HEK293 (cell line): Measurements from ENCODE around the gene AMT.

Source experiments
- GLI2 ChIP-seq: fragments of 450-650 bp; formaldehyde crosslinking; IDR thresholded peaks from 2 replicates; pipeline ENCODE4; 2017; ENCODE audit warnings: missing biosample characterization, missing genetic modification characterization, low read depth, borderline replicate concordance
- HOXD13 ChIP-seq: sonication (generic); formaldehyde crosslinking; IDR thresholded peaks from 2 replicates; pipeline ENCODE4 v1.8.0; 2022; ENCODE audit warnings: missing genetic modification reagents, borderline replicate concordance
- KLF1 ChIP-seq: fragments of 450-650 bp; formaldehyde crosslinking; IDR thresholded peaks from 2 replicates; pipeline ENCODE4 v1.5.1; 2016; ENCODE audit warnings: missing biosample characterization, missing genetic modification characterization
- RBAK ChIP-seq: fragments of 450-650 bp; formaldehyde crosslinking; IDR thresholded peaks from 2 replicates; pipeline ENCODE4 v1.5.1; 2016; ENCODE audit warnings: missing biosample characterization, missing genetic modification characterization
- SCRT2 ChIP-seq: fragments of 450-650 bp; formaldehyde crosslinking; IDR thresholded peaks from 2 replicates; pipeline ENCODE4 v1.5.1; 2016; ENCODE audit warnings: missing biosample characterization, missing genetic modification characterization
- SP7 ChIP-seq: fragments of 450-650 bp; formaldehyde crosslinking; IDR thresholded peaks from 2 replicates; pipeline ENCODE4 v1.5.1; 2016; ENCODE audit warnings: missing biosample characterization, missing genetic modification characterization
- ZBTB17 ChIP-seq: fragments of 450-650 bp; formaldehyde crosslinking; IDR thresholded peaks from 2 replicates; pipeline ENCODE4 v1.5.1; 2016; ENCODE audit warnings: missing biosample characterization, missing genetic modification characterization
- ZFHX2 ChIP-seq: fragments of 450-650 bp; formaldehyde crosslinking; conservative IDR thresholded peaks from 2 replicates; pipeline ENCODE4 v1.5.1; 2016; ENCODE audit warnings: missing biosample characterization, missing genetic modification characterization
- ZNF132 ChIP-seq: fragments of 450-650 bp; formaldehyde crosslinking; IDR thresholded peaks from 2 replicates; pipeline ENCODE4 v1.5.1; 2017; ENCODE audit warnings: missing biosample characterization, missing genetic modification characterization, borderline replicate concordance
- ZNF174 ChIP-seq: fragments of 450-650 bp; formaldehyde crosslinking; IDR thresholded peaks from 2 replicates; pipeline ENCODE4 v1.5.0; 2017; ENCODE audit warnings: missing biosample characterization, mild to moderate bottlenecking, missing genetic modification characterization
- ZNF175 ChIP-seq: fragments of 450-650 bp; formaldehyde crosslinking; IDR thresholded peaks from 2 replicates; pipeline ENCODE4 v1.5.1; 2016; ENCODE audit warnings: missing biosample characterization, missing genetic modification characterization
- ZNF2 ChIP-seq: fragments of 450-650 bp; formaldehyde crosslinking; IDR thresholded peaks from 2 replicates; pipeline ENCODE4 v1.5.1; 2016; ENCODE audit warnings: missing biosample characterization, missing genetic modification characterization
- ZNF211 ChIP-seq: fragments of 450-650 bp; formaldehyde crosslinking; IDR thresholded peaks from 2 replicates; pipeline ENCODE4 v1.5.1; 2016; ENCODE audit warnings: low read depth, missing biosample characterization, missing genetic modification characterization
- ZNF302 ChIP-seq: fragments of 450-650 bp; formaldehyde crosslinking; IDR thresholded peaks from 2 replicates; pipeline ENCODE4 v1.5.1; 2016; ENCODE audit warnings: missing biosample characterization, missing genetic modification characterization, low read depth
- ZNF473 ChIP-seq: fragments of 450-650 bp; formaldehyde crosslinking; IDR thresholded peaks from 2 replicates; pipeline ENCODE4 v1.5.1; 2017; ENCODE audit warnings: missing biosample characterization, missing genetic modification characterization
- ZNF544 ChIP-seq: fragments of 450-650 bp; formaldehyde crosslinking; IDR thresholded peaks from 2 replicates; pipeline ENCODE4 v1.5.0; 2017; ENCODE audit warnings: missing biosample characterization, missing genetic modification characterization
- ZNF555 ChIP-seq: fragments of 450-650 bp; formaldehyde crosslinking; conservative IDR thresholded peaks from 2 replicates; pipeline ENCODE4 v1.5.1; 2017; ENCODE audit warnings: missing biosample characterization, mild to moderate bottlenecking, missing genetic modification characterization, inconsistent platforms
- ZNF624 ChIP-seq: fragments of 450-650 bp; formaldehyde crosslinking; IDR thresholded peaks from 2 replicates; pipeline ENCODE4 v1.5.1; 2017; ENCODE audit warnings: missing biosample characterization, missing genetic modification characterization
- ZNF626 ChIP-seq: fragments of 450-650 bp; sonication (Bioruptor Pico); formaldehyde crosslinking; IDR thresholded peaks from 2 replicates; pipeline ENCODE4 v1.5.1; 2018; ENCODE audit warnings: missing biosample characterization, missing genetic modification characterization, inconsistent platforms
- ZNF654 ChIP-seq: fragments of 450-650 bp; formaldehyde crosslinking; IDR thresholded peaks from 2 replicates; pipeline ENCODE4 v1.5.1; 2016; ENCODE audit warnings: low read depth, missing biosample characterization, missing genetic modification characterization
- ZNF830 ChIP-seq: fragments of 450-650 bp; IDR thresholded peaks from 2 replicates; pipeline ENCODE4 v1.5.0; 2018; ENCODE audit warnings: missing biosample characterization, missing genetic modification characterization, low read depth, mild to moderate bottlenecking, moderate library complexity
- ZSCAN16 ChIP-seq: fragments of 450-650 bp; formaldehyde crosslinking; IDR thresholded peaks from 2 replicates; pipeline ENCODE4 v1.5.1; 2016; ENCODE audit warnings: missing biosample characterization, missing genetic modification characterization
- TF ChIP-seq, protein P1 (sequence below): fragments of 450-650 bp; formaldehyde crosslinking; IDR thresholded peaks from 2 replicates; pipeline ENCODE4 v1.5.1; 2016; ENCODE audit warnings: missing biosample characterization, missing genetic modification characterization
- TF ChIP-seq, protein P2 (sequence below): fragments of 450-650 bp; formaldehyde crosslinking; IDR thresholded peaks from 2 replicates; pipeline ENCODE4 v1.5.1; 2016; ENCODE audit warnings: missing biosample characterization, missing genetic modification characterization
- TF ChIP-seq, protein P3 (sequence below): fragments of 450-650 bp; IDR thresholded peaks from 2 replicates; pipeline ENCODE4 v1.5.1; 2018; ENCODE audit warnings: missing biosample characterization, mild to moderate bottlenecking, missing genetic modification characterization
- TF ChIP-seq, protein P4 (sequence below): fragments of 450-650 bp; formaldehyde crosslinking; IDR thresholded peaks from 2 replicates; pipeline ENCODE4 v1.5.1; 2016; ENCODE audit warnings: missing biosample characterization, missing genetic modification characterization
- TF ChIP-seq, protein P5 (sequence below): fragments of 450-650 bp; formaldehyde crosslinking; IDR thresholded peaks from 2 replicates; pipeline ENCODE4 v1.5.1; 2016; ENCODE audit warnings: missing biosample characterization, missing genetic modification characterization, borderline replicate concordance
- TF ChIP-seq, protein P6 (sequence below): fragments of 450-650 bp; formaldehyde crosslinking; IDR thresholded peaks from 2 replicates; pipeline ENCODE4 v1.5.1; 2016; ENCODE audit warnings: missing biosample characterization, missing genetic modification characterization
- TF ChIP-seq, protein P7 (sequence below): sonication (generic); formaldehyde crosslinking; IDR thresholded peaks from 2 replicates; pipeline ENCODE4 v1.8.1; 2022; ENCODE audit warnings: mild to moderate bottlenecking, moderate library complexity, missing genetic modification reagents

AMT gene

DNA sequence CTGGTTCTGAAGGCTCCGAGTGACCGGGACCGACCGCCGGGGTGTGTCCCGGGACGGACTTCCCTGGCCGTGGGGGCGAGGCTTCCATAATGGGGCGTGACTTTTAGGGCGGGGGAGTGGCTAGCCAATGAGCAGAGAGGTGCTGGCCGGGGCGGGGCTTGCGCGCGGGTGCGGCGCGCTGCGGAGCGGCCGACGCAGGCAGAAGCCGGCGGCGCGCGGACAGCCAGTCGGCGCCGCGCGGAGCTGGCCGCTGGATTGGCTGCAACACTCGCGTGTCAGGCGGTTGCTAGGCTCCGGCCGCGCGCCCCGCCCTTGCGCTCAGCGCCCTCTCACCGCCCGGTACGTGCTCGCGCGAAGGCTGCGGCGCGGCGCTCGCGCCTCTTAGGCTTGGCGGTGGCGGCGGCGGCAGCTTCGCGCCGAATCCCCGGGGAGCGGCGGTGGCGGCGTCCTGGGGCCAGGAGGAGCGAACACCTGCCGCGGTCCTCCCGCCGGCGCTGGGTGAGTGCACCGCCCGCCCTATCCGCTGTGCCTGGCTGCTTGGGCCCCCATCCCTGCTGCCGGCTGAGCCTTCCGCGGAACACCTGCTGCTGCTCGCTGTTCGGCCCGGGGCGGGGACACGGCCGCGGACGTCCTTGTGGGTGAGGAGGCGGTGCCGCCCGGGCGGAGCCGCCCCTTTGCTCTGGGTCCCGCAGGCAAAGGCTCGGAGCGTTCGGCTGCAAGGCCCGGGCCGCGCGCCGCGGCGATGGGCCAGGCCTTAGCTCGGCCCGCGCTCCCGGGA lies 47.9 kb upstream of the AMT start, which contains the start of gene DAG1 (continued):
- TF ChIP-seq, protein P1, sequence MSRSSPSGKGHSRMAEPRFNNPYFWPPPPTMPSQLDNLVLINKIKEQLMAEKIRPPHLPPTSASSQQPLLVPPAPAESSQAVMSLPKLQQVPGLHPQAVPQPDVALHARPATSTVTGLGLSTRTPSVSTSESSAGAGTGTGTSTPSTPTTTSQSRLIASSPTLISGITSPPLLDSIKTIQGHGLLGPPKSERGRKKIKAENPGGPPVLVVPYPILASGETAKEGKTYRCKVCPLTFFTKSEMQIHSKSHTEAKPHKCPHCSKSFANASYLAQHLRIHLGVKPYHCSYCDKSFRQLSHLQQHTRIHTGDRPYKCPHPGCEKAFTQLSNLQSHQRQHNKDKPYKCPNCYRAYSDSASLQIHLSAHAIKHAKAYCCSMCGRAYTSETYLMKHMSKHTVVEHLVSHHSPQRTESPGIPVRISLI (tag by site-specific recombination), result no peak
- TF ChIP-seq, protein P2, sequence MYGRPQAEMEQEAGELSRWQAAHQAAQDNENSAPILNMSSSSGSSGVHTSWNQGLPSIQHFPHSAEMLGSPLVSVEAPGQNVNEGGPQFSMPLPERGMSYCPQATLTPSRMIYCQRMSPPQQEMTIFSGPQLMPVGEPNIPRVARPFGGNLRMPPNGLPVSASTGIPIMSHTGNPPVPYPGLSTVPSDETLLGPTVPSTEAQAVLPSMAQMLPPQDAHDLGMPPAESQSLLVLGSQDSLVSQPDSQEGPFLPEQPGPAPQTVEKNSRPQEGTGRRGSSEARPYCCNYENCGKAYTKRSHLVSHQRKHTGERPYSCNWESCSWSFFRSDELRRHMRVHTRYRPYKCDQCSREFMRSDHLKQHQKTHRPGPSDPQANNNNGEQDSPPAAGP (tag by site-specific recombination), result no peak
- TF ChIP-seq ZSCAN16 (tag by site-specific recombination), result no peak
- TF ChIP-seq ZFHX2 (tag by site-specific recombination), result peak; percentile 42; the same call in 1 of the 2 replicates
- TF ChIP-seq, protein P3, sequence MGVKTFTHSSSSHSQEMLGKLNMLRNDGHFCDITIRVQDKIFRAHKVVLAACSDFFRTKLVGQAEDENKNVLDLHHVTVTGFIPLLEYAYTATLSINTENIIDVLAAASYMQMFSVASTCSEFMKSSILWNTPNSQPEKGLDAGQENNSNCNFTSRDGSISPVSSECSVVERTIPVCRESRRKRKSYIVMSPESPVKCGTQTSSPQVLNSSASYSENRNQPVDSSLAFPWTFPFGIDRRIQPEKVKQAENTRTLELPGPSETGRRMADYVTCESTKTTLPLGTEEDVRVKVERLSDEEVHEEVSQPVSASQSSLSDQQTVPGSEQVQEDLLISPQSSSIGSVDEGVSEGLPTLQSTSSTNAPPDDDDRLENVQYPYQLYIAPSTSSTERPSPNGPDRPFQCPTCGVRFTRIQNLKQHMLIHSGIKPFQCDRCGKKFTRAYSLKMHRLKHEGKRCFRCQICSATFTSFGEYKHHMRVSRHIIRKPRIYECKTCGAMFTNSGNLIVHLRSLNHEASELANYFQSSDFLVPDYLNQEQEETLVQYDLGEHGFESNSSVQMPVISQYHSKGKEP (tag by site-specific recombination), result no peak
- TF ChIP-seq ZNF302 (tag by site-specific recombination), result no peak
- TF ChIP-seq ZNF175 (tag by site-specific recombination), result no peak
- TF ChIP-seq RBAK (tag by site-specific recombination), result no peak
- no peak for TF ChIP-seq ZNF132 (tag by site-specific recombination)
- no peak for TF ChIP-seq ZNF555
- 0 out of 2 replicates have a peak, but pooled peaks have one; percentile 50 for TF ChIP-seq ZBTB17
- TF ChIP-seq, protein P4, sequence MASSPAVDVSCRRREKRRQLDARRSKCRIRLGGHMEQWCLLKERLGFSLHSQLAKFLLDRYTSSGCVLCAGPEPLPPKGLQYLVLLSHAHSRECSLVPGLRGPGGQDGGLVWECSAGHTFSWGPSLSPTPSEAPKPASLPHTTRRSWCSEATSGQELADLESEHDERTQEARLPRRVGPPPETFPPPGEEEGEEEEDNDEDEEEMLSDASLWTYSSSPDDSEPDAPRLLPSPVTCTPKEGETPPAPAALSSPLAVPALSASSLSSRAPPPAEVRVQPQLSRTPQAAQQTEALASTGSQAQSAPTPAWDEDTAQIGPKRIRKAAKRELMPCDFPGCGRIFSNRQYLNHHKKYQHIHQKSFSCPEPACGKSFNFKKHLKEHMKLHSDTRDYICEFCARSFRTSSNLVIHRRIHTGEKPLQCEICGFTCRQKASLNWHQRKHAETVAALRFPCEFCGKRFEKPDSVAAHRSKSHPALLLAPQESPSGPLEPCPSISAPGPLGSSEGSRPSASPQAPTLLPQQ (tag by site-specific recombination), result peak; percentile 81
- TF ChIP-seq ZNF654 (tag by site-specific recombination), result no peak
- no peak for TF ChIP-seq HOXD13 (CRISPR knock-in tag)
- TF ChIP-seq ZNF830, result no peak
- no peak for TF ChIP-seq ZNF544 (tag by site-specific recombination)
- no peak for TF ChIP-seq ZNF473 (tag by site-specific recombination)
- TF ChIP-seq ZNF624, result no peak
- TF ChIP-seq ZNF174, result no peak
- TF ChIP-seq KLF1, result peak; percentile 66
- TF ChIP-seq, protein P5, sequence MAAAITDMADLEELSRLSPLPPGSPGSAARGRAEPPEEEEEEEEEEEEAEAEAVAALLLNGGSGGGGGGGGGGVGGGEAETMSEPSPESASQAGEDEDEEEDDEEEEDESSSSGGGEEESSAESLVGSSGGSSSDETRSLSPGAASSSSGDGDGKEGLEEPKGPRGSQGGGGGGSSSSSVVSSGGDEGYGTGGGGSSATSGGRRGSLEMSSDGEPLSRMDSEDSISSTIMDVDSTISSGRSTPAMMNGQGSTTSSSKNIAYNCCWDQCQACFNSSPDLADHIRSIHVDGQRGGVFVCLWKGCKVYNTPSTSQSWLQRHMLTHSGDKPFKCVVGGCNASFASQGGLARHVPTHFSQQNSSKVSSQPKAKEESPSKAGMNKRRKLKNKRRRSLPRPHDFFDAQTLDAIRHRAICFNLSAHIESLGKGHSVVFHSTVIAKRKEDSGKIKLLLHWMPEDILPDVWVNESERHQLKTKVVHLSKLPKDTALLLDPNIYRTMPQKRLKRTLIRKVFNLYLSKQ (tag by site-specific recombination), result no peak
- TF ChIP-seq ZNF211 (tag by site-specific recombination), result no peak
- peak; percentile 98 for TF ChIP-seq SCRT2 (tag by site-specific recombination)
- TF ChIP-seq, protein P6, sequence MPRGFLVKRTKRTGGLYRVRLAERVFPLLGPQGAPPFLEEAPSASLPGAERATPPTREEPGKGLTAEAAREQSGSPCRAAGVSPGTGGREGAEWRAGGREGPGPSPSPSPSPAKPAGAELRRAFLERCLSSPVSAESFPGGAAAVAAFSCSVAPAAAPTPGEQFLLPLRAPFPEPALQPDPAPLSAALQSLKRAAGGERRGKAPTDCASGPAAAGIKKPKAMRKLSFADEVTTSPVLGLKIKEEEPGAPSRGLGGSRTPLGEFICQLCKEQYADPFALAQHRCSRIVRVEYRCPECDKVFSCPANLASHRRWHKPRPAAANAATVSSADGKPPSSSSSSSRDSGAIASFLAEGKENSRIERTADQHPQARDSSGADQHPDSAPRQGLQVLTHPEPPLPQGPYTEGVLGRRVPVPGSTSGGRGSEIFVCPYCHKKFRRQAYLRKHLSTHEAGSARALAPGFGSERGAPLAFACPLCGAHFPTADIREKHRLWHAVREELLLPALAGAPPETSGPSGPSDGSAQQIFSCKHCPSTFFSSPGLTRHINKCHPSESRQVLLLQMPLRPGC, result no peak
- TF ChIP-seq ZNF626 (tag by site-specific recombination), result no peak
- TF ChIP-seq GLI2 (tag by site-specific recombination), result no peak
- TF ChIP-seq ZNF2, result no peak
- peak; percentile 44 for TF ChIP-seq SP7 (tag by site-specific recombination)
- TF ChIP-seq, protein P7, sequence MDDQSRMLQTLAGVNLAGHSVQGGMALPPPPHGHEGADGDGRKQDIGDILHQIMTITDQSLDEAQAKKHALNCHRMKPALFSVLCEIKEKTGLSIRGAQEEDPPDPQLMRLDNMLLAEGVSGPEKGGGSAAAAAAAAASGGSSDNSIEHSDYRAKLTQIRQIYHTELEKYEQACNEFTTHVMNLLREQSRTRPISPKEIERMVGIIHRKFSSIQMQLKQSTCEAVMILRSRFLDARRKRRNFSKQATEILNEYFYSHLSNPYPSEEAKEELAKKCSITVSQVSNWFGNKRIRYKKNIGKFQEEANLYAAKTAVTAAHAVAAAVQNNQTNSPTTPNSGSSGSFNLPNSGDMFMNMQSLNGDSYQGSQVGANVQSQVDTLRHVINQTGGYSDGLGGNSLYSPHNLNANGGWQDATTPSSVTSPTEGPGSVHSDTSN (CRISPR knock-in tag), result no peak
